IMR-90 (cell line): ENCODE data around the gene GATD1. TPM values are rescaled to one million over a fixed set of nuclear protein-coding genes. Genes with fewer than 3 reads are reported as not detected.
A peak's percentile ranks its signal among the peaks of the same experiment; 100 is the strongest.

Experiments
- ATAC-seq: fragments of 200-7000 bp; cut with Tn5 transposase; 2 replicates; pipeline ENCODE4 v1.9.1; 2020; ENCODE audit warnings: low read depth, mild to moderate bottlenecking, moderate library complexity
- BruUV-seq: library from RNA; stranded (reverse); fragments of 400-500 nt; replicated peaks from 2 replicates; lab custom pipeline; 2021; lab: Mats Ljungman, UMichigan
- CTCF ChIA-PET: fragments of 300-600 bp; formaldehyde crosslinking; extraction: SDS; loops from one replicate; lab custom pipeline; 2021; ENCODE audit warnings: antibody characterized with exemption; lab: Yijun Ruan, JAX
- POLR2A ChIA-PET: fragments of 300-600 bp; sonication (Branson Sonifier 250); formaldehyde crosslinking; loops from one replicate; lab custom pipeline; 2022; ENCODE audit warnings: antibody characterized with exemption; ENCODE audit not compliant: unreplicated experiment; lab: Charles Lee
- DNase-seq: peaks from one replicate; pipeline ENCODE4 v3.0.0; 2013
- H2AFZ ChIP-seq: replicated peaks from 2 replicates; pipeline ENCODE3; 2013; ENCODE audit warnings: low read length, mild to moderate bottlenecking; ENCODE audit not compliant: poor library complexity
- H2AK5ac ChIP-seq: 2 replicates; pipeline ENCODE4 v1.6.1; 2013; ENCODE audit warnings: low read depth, low read length, inconsistent platforms
- H2AK9ac ChIP-seq: replicated peaks from 2 replicates; pipeline ENCODE3; 2013; ENCODE audit warnings: mild to moderate bottlenecking, low read depth, low read length, moderate library complexity; ENCODE audit not compliant: poor library complexity
- H2BK120ac ChIP-seq: 2 replicates; pipeline ENCODE4 v1.6.1; 2013; ENCODE audit warnings: low read depth, low read length, inconsistent platforms
- H2BK15ac ChIP-seq: 3 replicates; pipeline ENCODE4 v1.6.1; 2013; ENCODE audit warnings: low read depth, low read length, inconsistent platforms
- H2BK20ac ChIP-seq: 2 replicates; pipeline ENCODE4 v1.6.1; 2013; ENCODE audit warnings: low read depth, mild to moderate bottlenecking, inconsistent platforms, low read length, moderate library complexity
- H2BK5ac ChIP-seq: 2 replicates; pipeline ENCODE4 v1.6.1; 2013; ENCODE audit warnings: mild to moderate bottlenecking, low read depth, low read length, inconsistent platforms; ENCODE audit not compliant: poor library complexity, severe bottlenecking
- H3K14ac ChIP-seq: replicated peaks from 2 replicates; pipeline ENCODE4 v1.6.1; 2013; ENCODE audit warnings: low read depth, low read length, inconsistent platforms
- H3K18ac ChIP-seq: 2 replicates; pipeline ENCODE4 v1.6.1; 2013; ENCODE audit warnings: low read depth, low read length, control low read depth
- H3K23ac ChIP-seq: 2 replicates; pipeline ENCODE4 v1.6.1; 2013; ENCODE audit warnings: low read depth, low read length, inconsistent platforms
- H3K27ac ChIP-seq: 2 replicates; pipeline ENCODE4 v1.5.1; 2013; ENCODE audit warnings: mild to moderate bottlenecking, control low read depth, low read length; ENCODE audit not compliant: insufficient read depth
- H3K27me3 ChIP-seq: 2 replicates; pipeline ENCODE4 v1.6.1; 2013; ENCODE audit warnings: low read length; ENCODE audit not compliant: control insufficient read depth, insufficient read depth
- H3K36me3 ChIP-seq: 2 replicates; pipeline ENCODE4 v1.6.1; 2013; ENCODE audit warnings: low read length, mixed read lengths; ENCODE audit not compliant: control insufficient read depth, insufficient read depth
- H3K4ac ChIP-seq: 2 replicates; pipeline ENCODE4 v1.6.1; 2013; ENCODE audit warnings: low read depth, low read length, inconsistent platforms
- H3K4me1 ChIP-seq: 2 replicates; pipeline ENCODE4 v1.6.1; 2013; ENCODE audit warnings: low read length, mixed read lengths; ENCODE audit not compliant: control insufficient read depth, insufficient read depth
- H3K4me2 ChIP-seq: 2 replicates; pipeline ENCODE4 v1.6.1; 2013; ENCODE audit warnings: low read depth, mild to moderate bottlenecking, control low read depth, low read length, moderate library complexity
- H3K4me3 ChIP-seq: 2 replicates; pipeline ENCODE4 v1.5.1; 2013; ENCODE audit warnings: low read depth, mild to moderate bottlenecking, control low read depth, low read length, moderate library complexity; ENCODE audit not compliant: insufficient read depth
- H3K56ac ChIP-seq: 2 replicates; pipeline ENCODE4 v1.6.1; 2013; ENCODE audit warnings: low read length, inconsistent platforms; ENCODE audit not compliant: insufficient read depth; ENCODE audit errors: extremely low read depth
- H3K79me1 ChIP-seq, 2 experiments: 2 replicates each; pipeline ENCODE4 v1.6.1; 2013; ENCODE audit warnings: low read length in 2 of 2, inconsistent platforms in 1 of 2, low read depth in 1 of 2
- H3K9ac ChIP-seq: 2 replicates; pipeline ENCODE4 v1.6.1; 2013; ENCODE audit warnings: low read depth, low read length, control low read depth
- H3K9me1 ChIP-seq: 2 replicates; pipeline ENCODE4 v1.6.1; 2013; ENCODE audit warnings: low read length, inconsistent platforms; ENCODE audit not compliant: insufficient read depth
- H3K9me3 ChIP-seq: 2 replicates; pipeline ENCODE4 v1.6.1; 2013; ENCODE audit warnings: low read length; ENCODE audit not compliant: control insufficient read depth, insufficient read depth
- H4K20me1 ChIP-seq: 2 replicates; pipeline ENCODE4 v1.6.1; 2013; ENCODE audit warnings: low read length, inconsistent platforms; ENCODE audit not compliant: insufficient read depth
- H4K5ac ChIP-seq: 2 replicates; pipeline ENCODE4 v1.6.1; 2013; ENCODE audit warnings: mild to moderate bottlenecking, low read depth, low read length, control low read depth
- H4K8ac ChIP-seq, 2 experiments: 2 replicates each; pipeline ENCODE4 v1.6.1; 2013; ENCODE audit warnings: low read depth in 2 of 2, low read length in 2 of 2, control low read depth in 1 of 2, inconsistent platforms in 1 of 2
- H4K91ac ChIP-seq: 2 replicates; pipeline ENCODE4 v1.6.1; 2013; ENCODE audit warnings: low read depth, low read length, inconsistent platforms; ENCODE audit not compliant: insufficient read depth
- CHD1 ChIP-seq: IDR thresholded peaks from 2 replicates; pipeline ENCODE4 v1.6.1; 2012; ENCODE audit warnings: low read depth, low read length, improper control_type of control experiment
- CTCF ChIP-seq: conservative IDR thresholded peaks from 2 replicates; pipeline ENCODE4 v1.5.1; 2012; ENCODE audit warnings: mild to moderate bottlenecking, low read depth, low read length, improper control_type of control experiment
- MAZ ChIP-seq: IDR thresholded peaks from 2 replicates; pipeline ENCODE4 v1.6.1; 2012; ENCODE audit warnings: low read depth, mild to moderate bottlenecking, low read length, improper control_type of control experiment, moderate library complexity, borderline replicate concordance
- POLR2A ChIP-seq: IDR thresholded peaks from 2 replicates; pipeline ENCODE4 v1.6.1; 2012; ENCODE audit warnings: mild to moderate bottlenecking, low read depth, low read length
- USF2 ChIP-seq: fragments of 150-350 bp; IDR thresholded peaks from 2 replicates; pipeline ENCODE4 v1.6.1; 2017; ENCODE audit warnings: mild to moderate bottlenecking, antibody characterized with exemption, low read length, low read depth
- WGBS, 2 experiments: methylation state at CpG; one replicate each; pipeline versions ENCODE4 v1.1.5 to v1.1.7; 2013; ENCODE audit warnings: missing lambda C conversion rate in 2 of 2; ENCODE audit not compliant: insufficient read length in 1 of 2; ENCODE audit errors: extremely low coverage in 2 of 2; 5-methylcytosine and 5-hydroxymethylcytosine counted together
- dilution Hi-C: fragments of 300-500 bp; cut with HindIII; formaldehyde crosslinking; loops from one replicate; pipeline ENCODE4 v1.14.3; 2018; ENCODE audit warnings: low sequenced_read_pairs; ENCODE audit not compliant: unreplicated experiment
- in situ Hi-C: fragments of 300-500 bp; cut with MboI; formaldehyde crosslinking; loops from 3 replicates; pipeline ENCODE4 v1.14.3; 2019; ENCODE audit warnings: low sequenced_read_pairs, inconsistent platforms, mixed read lengths
- intact Hi-C: fragments of 100-400 bp; cut with micrococcal nuclease; formaldehyde crosslinking; loops from 2 replicates; pipeline ENCODE4 v1.10.0; 2022
- polyA plus RNA-seq, 3 experiments: library from polyadenylated mRNA; depleted of rRNA; stranded (reverse); fragments of >200 nt; gene quantifications; 2 replicates each; pipeline ENCODE4 v1.2.3, GENCODE V29; 2012; ENCODE audit warnings: low replicate concordance in 1 of 3
- total RNA-seq: library from RNA; depleted of rRNA; stranded (reverse); fragments of >200 nt; gene quantifications from 2 replicates; pipeline ENCODE4 v1.2.3, GENCODE V29; 2012

GATD1 gene
- total and polyA plus RNA-seq, 2 of the 4 experiments (the other 2 are of a cell fraction), result 3.0 to 52.5 TPM

DNA sequence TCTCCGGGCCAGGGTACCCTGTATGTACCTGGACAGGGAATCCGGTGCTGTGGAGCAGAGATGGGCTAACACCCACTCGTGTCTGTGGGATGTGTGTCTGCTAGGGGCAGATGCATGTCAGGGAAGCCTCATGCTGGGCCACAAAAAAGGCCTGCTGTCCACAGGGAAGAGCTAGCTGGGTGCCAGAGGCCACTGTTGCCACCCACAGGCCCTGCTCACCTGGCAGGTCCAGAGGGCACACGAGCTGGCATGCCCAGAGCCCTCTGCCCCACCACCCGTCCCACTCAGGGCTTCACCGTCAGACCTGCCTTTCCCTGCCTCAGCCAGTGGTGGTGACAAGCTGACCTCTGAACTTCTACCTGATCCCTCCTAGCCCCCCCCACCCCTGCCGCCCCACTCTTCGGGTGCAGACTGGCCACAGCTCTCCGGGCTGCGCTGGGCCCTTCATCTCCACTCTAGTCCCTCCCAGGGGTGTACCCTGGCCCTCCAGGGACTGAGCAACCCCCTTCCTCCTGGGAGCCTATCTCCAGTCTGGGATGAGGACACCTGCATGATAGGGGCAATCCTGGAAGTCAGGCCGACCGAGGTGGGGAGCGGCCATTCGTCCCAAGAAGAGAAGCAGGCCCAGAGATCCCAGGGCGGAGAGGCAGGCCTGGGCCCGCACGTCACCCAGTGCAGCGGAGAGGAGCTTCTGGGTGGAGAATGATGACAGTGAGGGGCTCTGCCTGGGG, 19.4 kb upstream of the GATD1 start:
- ATAC-seq (no peak; the same call in 1 of the 2 replicates), DNase-seq (no peak)
- Histone ChIP-seq H3K4ac (peak overlapping the region; percentile 85), H3K14ac (peak overlapping the region; percentile 86), H4K5ac (peak overlapping the region; percentile 42), H3K27ac (peak overlapping the region; percentile 89), H3K9ac (peak overlapping the region; percentile 84), H2BK20ac (no peak overlapping the region), H4K8ac (peak overlapping the region; percentile 20 to 88; a peak in 3 of 4 replicates), H2AFZ (peak overlapping the region; percentile 93), H2AK5ac (peak overlapping the region; percentile 92), H2BK5ac (peak overlapping the region; percentile 70), H3K9me3 (no peaks in the 10 kb centered on the region), H2BK15ac (no peak overlapping the region), H2BK120ac (0 out of 2 replicates have a peak overlapping the region, but pooled peaks have one; percentile 35), H3K27me3 (no peaks in the 10 kb centered on the region), H4K91ac (peak overlapping the region; percentile 37), H3K18ac (peak overlapping the region; percentile 57), H3K4me3 (peak overlapping the region; percentile 61), H4K20me1 (peaks cover 18% of the 10 kb centered on the region), H3K56ac (no peak overlapping the region; the same call in 1 of the 2 replicates), H3K79me1 (peaks cover 0 to 25% of the 10 kb centered on the region in 2 experiments; a peak in 3 of 4 replicates), H3K23ac (peak overlapping the region; percentile 69), H3K4me2 (peak overlapping the region; percentile 96), H3K36me3 (peaks cover 36% of the 10 kb centered on the region; the same call in 1 of the 2 replicates), H2AK9ac (peak overlapping the region; percentile 95), H3K4me1 (peaks cover 10% of the 10 kb centered on the region), H3K9me1 (peaks cover 6% of the 10 kb centered on the region; the same call in 1 of the 2 replicates)
- POLR2A ChIA-PET, result no interaction called here
- dilution Hi-C loops (no loop called here), intact Hi-C loops (loop anchor here (1.0 kb wide), 1 partner anchor 13 kb away; the partner anchor contains the start of gene RPLP2), in situ Hi-C loops (no loop called here)
- 26% methylated on average over 8 of the region's 18 CpGs; no CpG with 5 or more reads in 1 of the 2 experiments for WGBS, 2 experiments
- CTCF ChIA-PET, result interaction anchor here (2.7 kb wide), 1 partner anchor 13 kb away, joined by 10 read pairs; no protein-coding TSS in a partner anchor
- BruUV-seq, result no TSS peak
- 0 out of 2 replicates have a peak, but pooled peaks have one; percentile 19 for TF ChIP-seq CHD1
- TF ChIP-seq POLR2A, result peak; percentile 25; the same call in 1 of the 2 replicates
- no peak for TF ChIP-seq USF2
- TF ChIP-seq CTCF, result no peak
- 0 out of 2 replicates have a peak, but pooled peaks have one; percentile 2 for TF ChIP-seq MAZ
